Brain pericyte (primary cell): Measurements from ENCODE around the gene USH2A.
"Not testable (repeated sequence)": the region's sequence is repeated elsewhere in the genome, so short reads cannot be mapped to it uniquely, and the experiment has no call there.

Experiments
- DNase-seq: peaks from one replicate; pipeline ENCODE4 v3.0.0-alpha.2; 2012; ENCODE audit warnings: low read depth, low spot score

USH2A gene

DNA sequence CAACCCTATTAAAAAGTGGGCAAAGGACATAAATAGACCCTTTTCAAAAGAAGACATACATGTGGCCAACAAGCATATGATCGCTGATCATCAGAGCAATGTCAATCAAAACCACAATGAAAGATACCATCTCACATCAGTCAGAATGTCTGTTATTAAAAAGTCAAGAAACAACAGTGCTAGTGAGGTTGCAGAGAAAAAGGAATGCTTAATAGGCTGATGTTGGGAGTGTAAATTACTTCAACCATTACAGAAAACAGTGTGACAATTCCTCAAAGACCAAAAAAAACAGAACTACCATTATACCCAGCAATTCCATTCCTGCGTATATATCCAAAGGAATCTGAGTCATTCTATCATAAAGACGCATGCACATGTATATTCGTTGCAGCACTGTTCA, 13.2 kb downstream of the USH2A start:
- DNase-seq: no peak

DNA sequence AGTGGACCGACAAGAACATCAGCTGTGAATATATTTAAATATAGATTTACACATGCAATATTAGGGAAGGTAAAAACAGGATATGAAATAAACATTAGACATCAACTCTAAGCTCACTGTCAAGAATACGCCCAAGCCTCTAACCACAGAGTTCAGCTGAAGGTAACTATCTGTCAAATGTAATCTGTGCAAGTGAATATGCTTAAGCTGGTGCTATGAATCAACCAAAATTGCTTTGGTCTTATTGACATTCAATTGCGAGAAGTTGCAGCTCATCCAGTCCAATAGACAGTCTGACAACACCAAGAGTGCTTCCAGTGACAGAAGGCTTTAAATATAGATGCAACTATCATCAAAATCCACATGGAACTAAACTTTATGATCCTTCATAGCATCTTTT, 32.3 kb downstream of the USH2A start:
- no peak for DNase-seq

DNA sequence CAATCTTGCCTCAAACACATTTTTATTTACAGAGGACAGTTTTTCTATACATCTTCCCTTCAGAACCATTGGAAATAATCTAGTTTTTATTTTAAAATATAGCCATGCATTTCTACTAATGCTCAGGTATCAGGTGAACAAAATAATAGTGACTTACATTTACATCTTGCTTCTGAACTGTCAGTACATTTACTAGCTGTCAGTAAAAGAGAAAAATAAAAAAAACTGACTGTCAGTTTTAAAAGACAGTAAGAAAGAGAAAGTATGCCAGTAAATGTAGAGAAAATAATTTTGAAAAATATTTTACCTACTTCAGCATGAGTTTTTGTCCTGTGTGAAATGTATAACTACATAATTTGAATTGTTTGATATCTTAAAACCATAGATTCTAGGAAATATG, 33.5 kb downstream of the USH2A start:
- no peak for DNase-seq

DNA sequence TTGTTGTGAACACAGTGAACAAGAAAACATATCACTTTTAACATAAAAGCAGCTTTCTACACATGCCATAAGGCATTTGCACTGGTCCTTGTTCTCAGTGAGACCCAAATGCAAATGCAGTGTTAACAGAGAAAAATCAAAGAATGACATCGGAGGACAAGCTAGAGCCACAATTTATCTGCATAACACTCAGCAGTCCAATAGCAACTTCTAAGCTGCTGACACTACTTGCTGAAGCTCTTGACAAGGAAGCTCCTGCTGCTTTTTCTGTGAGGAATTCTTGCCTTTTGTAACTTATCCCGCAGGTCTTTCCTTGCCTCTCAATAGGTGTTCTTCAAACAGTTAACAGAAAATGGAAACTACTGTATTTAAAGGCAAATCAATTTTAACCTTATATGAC, 34.7 kb downstream of the USH2A start:
- no peak for DNase-seq

DNA sequence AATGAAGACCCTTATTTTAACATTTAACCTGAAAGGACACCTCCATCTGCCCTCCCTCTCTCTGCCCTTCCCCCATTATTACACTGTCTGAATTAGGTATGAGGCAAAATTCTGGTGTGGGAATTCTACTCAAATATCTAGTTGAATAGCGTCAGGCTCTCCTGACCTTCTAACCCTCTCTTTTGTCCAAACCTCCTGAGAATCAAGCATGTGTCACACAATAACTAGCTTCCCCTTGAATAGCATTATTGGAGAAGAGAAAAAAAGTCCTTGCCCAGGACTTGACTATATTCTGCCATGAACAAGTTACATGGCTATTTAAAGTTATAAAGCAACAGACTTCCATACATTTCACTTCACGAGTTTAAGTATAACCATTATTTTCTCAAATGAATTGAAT, 35.5 kb downstream of the USH2A start:
- no peak for DNase-seq

DNA sequence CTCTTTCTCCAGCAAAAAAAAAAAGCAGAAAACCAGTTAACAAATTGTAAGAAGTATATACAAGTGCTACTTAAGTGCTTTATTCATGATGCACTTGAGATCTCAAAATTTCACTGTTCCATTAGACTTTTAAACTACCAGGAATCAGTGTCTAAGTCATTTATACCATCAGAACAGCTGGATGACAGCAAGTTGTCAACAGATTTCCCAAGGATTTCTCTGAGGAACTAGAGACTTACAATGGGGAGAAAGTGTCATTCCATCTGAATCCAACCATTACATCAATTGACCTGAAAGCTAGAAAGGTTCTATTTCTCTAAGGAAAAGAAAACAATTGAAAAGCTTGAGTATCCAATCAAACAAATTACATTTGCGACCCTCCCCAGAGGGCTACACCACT, 43.8 kb downstream of the USH2A start:
- DNase-seq: no peak

DNA sequence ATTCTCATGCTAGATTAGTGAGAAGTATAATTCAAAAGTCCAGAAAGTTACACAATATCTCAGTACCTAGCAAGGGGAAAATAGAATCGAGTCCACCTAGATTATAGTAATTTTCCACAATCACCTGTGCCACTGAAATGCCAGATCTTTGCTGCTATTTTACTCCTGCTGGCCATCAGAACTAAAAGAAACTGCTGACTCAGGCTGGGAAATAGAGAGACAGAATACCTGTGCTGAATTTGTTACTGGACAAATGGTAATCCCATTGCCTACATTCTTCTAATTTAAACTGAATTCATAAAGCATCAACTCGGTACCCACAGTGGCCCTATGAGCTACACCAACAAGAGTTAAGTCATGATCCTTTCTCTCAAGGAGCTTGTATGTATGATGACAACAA, 55.0 kb downstream of the USH2A start:
- DNase-seq: no peak

DNA sequence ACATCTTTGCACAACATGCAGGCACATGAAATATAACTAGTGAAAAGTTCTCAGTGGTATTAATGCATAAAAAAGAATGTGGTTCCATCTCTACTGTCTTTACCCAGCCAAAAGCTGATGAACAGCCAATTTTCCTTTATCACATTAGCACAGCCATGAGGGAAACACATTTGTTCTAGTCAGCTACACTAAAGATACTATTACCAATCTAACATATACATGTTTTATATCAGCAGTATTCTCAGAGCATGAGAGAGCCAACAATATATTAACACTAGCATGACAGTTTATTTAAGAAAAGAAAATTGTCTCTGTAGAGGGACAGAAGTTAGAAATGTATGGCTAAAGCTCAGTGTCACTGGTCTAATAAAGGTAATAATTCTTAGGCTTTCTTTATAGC, 56.3 kb downstream of the USH2A start:
- no peak for DNase-seq

DNA sequence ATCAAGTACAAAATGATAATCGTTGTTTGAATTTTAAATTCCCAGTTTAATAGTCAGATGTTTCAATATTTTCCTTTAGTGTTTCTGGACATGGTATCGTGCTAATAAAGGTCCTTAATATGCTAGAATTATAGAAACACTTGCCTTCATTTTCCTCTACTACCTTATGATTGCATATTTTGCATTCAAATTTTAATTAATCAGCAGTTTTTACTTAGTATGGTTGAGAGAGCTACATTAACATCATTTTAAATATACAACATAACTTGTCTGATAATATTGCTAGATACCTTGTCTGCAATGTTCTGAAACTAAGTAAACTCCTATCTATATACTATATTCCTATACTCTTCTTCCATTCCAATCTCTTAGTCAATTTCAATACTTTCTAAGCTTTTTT, 66.3 kb downstream of the USH2A start:
- DNase-seq: no peak

DNA sequence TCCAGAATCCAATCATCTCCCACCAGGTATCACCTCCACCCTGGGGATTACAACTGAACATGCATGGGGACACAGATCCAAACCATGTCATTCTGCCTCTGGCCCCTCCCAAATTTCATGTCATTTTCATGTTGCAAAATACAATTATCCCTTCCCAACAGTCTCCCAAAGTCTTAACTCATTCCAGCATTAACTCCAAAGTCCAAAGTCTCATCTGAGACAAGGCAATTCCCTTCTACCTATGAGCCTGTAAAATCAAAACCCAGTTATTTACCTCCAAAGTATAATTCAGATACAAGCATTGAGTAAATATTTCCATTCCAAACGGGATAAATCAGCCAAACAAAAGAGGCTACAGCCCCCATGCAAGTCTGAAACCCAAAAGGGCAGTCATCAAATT, 73.1 kb downstream of the USH2A start:
- no peak for DNase-seq

DNA sequence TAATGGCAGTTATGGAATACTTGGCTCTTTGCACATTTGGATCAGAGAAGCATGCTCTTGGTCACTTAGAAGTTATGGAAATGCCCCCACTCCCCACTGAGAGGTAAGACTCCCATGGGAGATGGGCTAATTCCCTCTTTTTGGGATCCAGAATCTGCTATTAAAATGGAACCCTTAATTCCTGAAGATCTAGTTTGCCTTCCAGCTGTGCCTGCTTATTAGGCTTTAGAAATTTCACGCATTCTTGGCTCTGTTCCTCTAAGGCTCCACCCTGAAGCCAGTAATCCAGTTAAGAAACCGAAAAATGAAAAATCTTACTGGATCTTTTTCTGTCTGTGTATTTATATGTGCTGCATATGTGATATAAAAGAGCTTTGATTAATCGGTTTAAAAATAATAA, 76.7 kb downstream of the USH2A start:
- no peak for DNase-seq

DNA sequence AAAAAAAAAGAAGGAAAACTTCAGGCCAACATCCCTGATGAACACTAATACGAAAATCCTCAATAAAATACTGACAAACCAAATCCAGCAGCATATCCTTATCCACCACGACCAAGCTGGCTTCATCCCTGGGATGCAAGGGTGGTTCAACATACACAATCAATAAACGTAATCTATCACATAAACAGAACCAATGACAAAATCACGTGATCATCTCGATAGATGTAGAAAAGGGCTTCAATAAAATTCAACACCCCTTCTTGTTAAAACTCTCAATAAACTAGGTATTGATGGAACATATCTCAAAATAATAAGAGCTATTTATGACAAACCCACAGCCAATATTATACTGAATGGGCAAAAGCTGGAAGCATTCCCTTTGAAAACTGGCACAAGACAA, 82.7 kb downstream of the USH2A start:
- not testable (repeated sequence) for DNase-seq

DNA sequence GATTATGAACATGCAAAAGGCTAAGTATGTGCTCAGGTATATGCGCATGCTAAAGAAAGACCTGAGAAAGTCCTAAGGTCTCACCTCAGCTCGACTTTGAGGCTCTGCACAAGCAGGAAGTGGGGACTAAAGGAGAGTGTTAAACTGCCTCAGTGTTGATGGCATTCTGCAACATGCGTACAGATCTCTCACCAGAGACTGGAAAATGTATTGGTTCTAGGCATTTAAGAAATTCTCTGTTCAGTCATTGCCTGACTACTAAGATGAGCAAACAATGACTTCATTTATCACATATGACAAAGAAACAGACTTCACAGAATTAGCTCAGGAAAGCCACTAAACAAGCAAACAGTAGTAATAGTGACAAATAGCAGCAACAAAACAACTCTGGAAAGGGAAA, 90.8 kb downstream of the USH2A start:
- no peak for DNase-seq

DNA sequence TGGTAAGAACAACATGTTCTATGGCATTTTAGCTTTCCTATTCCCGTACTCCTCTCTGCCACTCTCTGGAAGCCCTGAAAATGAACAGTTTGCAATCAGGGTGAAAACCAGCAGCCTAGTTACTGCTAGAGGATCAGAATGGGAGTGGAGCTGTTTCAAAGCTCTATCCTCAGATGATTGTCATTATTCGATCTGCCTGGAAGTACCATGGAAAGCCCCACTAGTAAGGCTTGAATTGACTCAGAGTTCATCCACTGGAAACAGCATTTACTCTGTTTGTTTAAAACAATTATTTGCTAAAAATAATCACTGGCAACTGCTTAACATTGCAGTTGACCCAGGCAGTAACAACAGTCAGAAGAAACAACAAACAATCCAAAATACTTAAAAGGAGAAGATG, 91.2 kb downstream of the USH2A start:
- no peak for DNase-seq

DNA sequence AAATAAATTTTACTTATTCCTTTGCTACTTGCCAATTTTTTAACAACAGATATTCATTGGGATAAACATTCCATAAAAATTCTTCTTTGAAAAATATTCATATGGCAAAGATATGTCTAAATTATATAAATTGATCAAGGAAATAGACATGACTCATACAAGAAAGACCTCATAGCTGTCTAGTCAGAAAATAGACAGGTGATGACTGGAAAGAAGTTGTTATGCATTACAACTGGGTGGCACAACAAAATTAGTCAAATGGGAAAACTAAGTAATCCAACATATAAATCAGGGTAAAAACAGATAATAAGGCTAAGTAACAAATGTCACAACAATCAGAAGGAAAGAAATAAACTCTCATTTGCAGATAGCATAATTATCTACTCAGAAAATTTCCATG, 92.0 kb downstream of the USH2A start:
- DNase-seq: no peak

DNA sequence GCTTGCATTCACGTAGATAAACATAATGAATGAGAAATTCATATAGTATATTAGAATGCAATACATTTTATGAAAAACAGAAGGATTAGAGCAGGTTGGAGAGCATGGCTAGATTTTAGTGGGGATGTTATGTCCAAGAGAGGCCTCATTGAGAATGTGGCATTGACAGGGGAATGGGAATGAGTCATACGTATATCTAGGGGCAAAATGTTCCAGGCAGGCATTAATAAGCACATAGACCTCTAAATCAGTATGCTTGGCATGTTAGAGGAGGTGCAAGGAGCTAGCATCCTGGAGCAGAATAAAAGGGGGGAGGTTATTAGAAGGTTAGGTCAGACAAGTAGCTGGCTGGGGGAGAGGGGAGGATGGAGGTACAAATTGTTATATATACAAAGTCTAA, 93.0 kb downstream of the USH2A start:
- DNase-seq: no peak

DNA sequence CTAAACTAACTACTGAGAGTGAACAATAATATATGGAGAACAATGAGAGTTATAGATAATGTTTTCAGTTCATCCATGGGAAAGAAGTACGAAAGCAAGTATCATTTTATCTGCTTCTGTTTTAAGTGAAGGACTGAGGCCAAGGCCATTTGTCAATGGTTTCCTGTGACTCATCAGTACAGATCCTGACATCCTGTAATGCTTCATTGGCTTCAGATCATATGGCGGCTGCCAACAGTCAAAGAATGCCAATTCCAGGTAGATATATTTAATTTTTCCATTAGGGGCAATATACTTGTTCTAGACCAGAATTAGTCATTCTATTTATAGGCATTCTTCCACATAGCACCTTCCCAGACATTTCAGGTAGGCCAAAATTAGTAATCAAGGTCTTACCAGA, 97.3 kb downstream of the USH2A start:
- DNase-seq: no peak

DNA sequence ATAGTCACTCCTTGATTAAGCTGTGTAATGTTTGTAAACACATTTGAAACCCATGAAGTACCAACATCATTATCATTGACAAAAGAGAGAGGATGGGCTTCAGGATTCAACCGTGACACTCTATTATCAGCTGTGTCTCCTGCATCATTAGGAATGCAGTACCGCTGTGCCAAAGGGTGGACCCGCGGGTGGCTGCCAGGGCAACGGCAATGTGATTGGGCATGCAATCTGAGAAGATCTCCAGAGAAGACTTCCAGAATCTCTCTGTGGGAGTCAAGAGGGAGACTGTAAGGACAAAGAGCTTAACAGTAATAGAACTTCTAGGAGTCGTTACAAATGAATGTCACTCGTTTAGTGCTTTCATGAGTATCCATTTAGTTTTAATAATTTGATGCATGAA, 97.9 kb downstream of the USH2A start:
- DNase-seq: no peak

DNA sequence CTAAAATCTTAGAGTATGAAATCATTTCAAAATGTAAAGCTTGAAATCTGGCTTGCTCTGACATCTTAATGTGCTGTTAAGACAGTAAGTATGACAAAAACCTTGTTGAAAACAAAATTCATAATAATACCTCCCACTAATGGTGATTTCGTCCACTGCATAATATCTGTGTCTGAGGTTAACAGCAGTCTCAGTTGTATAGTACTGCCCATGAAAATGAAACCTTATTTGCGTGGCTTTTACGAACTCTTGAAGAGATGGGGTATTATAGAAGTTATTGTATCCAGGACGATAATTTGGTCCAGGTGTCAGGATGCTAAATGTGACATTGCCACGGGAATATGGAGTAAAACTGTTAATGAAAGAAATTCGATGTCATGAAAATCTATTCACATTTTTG, 99.9 kb downstream of the USH2A start:
- DNase-seq: no peak

DNA sequence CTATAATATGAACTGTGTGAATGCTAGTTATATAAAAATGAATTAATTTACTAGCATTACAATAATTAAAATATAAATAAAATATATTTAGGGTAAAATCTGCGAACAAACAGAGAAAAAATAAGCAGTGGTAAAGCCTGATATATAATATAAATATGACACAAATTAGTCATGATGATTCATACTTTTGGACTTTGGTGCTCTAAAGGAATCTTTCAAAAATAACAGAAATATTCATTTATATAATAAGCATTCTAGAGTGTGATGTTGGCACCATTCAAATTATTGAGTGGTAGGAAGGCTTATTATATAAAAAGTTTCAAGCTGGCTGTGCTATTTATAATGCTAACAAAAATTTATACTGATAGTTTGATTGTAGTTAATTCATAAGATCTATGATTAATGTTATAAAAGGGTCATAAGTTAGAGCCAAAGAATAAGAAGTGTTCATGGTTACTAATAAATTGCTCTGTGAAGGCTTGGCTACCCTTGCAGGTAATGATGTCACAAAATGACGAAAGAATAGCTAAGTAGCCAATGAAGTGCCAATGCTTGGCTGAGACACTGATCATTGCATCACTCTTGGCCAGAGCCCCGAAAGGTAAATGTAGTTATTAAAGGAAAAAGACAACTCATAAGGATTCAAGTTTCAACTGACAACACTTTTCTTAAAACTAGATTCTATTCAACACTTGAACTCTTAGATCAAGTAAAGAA, 108.7 kb downstream of the USH2A start:
- no peak for DNase-seq

DNA sequence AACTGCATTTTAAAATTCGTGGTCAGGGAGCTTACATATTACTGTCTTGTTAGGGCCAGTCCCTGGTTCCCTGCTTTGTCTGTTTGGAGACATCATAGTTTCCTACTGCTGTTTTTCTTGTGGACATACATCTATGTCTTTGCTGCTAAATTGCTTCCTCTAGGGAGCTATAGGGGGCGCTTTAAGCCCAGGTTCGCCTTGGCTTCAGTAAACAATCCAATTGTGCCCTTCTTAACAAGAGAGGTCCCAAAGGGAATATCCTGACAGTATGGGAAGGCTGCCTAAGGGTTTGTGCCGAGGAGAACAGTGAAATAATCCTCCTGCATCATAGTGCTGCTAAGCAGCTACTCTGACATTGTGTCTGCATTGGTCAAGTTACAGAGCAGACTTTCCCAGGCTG, 112.5 kb downstream of the USH2A start:
- DNase-seq: peak; percentile 45

DNA sequence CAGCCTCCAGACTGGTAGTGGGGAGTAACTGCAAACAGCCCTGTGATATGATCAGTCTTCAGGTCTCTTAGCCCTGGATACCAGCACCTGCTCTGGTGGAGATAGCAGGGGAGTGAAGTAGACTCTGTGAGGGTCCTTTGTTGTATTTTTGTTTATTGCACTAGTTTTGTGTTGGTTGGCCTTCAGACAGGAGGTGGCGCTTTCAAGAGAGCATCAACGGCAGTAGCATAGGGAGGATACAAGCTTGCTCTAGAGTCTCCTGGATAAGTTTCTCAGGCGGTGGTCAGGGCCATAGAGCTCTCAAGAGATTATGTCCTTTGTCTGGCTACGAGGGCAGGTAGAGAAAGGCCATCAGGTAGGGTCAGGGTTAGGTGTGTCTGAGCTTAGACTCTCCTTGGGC, 116.4 kb downstream of the USH2A start:
- no peak for DNase-seq

DNA sequence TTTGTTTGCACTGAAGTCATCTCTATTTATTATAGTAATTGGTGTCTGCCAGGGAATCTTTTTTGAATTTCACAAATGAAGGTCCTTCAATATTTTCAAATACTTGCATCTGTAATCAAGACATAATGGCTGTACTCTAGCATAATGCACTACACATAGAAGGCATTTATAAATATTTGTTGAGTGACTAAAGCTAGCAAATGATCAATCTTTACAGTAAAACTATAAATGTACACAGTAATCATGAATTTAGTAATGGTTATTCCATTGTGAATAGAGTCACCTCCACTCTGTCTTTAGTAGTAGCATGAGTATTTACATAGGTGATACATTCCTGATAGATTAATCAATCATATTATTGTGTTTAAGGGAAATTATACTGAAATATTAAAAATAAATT, 119.6 kb downstream of the USH2A start:
- DNase-seq: no peak

DNA sequence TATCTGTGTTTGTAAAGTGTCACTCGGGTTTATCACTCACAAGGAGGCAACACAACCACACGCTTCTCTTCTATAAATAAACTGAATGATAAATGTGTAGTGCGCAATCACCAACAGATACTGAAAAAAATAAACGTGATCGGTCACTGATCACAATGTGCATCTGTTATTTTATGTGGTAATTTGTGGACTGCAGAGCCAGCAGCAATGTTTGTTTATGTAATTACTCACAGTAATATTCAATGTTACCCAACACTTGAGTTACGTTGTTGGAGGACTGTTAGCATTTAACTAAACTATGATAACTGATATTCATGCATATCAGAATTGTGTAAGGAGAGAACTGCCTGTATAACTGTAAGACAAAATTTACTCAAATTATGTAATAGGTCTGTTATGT, 129.6 kb downstream of the USH2A start:
- DNase-seq: no peak
